Endodermal cell (in vitro differentiated cells): ENCODE data around the gene MUSK. TPM values are rescaled to one million over a fixed set of nuclear protein-coding genes. Genes with fewer than 3 reads are reported as not detected.

Source experiments
- DNase-seq: peaks from one replicate; pipeline ENCODE4 v3.0.0-alpha.2; 2017
- H3K27ac ChIP-seq: 2 replicates; pipeline ENCODE4 v1.5.1; 2013; ENCODE audit warnings: mild to moderate bottlenecking, low read depth, low read length, moderate library complexity
- H3K27me3 ChIP-seq: 2 replicates; pipeline ENCODE4 v1.6.1; 2013; ENCODE audit warnings: mild to moderate bottlenecking, low read length, moderate library complexity; ENCODE audit not compliant: insufficient read depth, control insufficient read depth, poor library complexity, severe bottlenecking
- H3K36me3 ChIP-seq: 2 replicates; pipeline ENCODE4 v1.7.0; 2013; ENCODE audit warnings: mild to moderate bottlenecking, low read length, moderate library complexity; ENCODE audit not compliant: control insufficient read depth, insufficient read depth
- H3K4me1 ChIP-seq: one replicate; pipeline ENCODE4 v1.7.0; 2013; ENCODE audit warnings: low read length; ENCODE audit not compliant: control insufficient read depth, insufficient read depth
- H3K4me3 ChIP-seq: 2 replicates; pipeline ENCODE4 v1.5.1; 2013; ENCODE audit warnings: mild to moderate bottlenecking, low read length, moderate library complexity
- H3K9ac ChIP-seq: 2 replicates; pipeline ENCODE4 v1.6.1; 2013; ENCODE audit warnings: mild to moderate bottlenecking, low read length, moderate library complexity; ENCODE audit not compliant: poor library complexity, severe bottlenecking; ENCODE audit errors: extremely low read depth
- H3K9me3 ChIP-seq: 2 replicates; pipeline ENCODE4 v1.6.1; 2013; ENCODE audit warnings: mild to moderate bottlenecking, low read length, moderate library complexity; ENCODE audit not compliant: control insufficient read depth
- H3K27ac Mint-ChIP-seq: 2 replicates; pipeline ENCODE4 v1.8.0; 2020; ENCODE audit warnings: mixed read lengths
- H3K27me3 Mint-ChIP-seq: 2 replicates; pipeline ENCODE4 v1.8.0; 2021; ENCODE audit warnings: mild to moderate bottlenecking, mixed read lengths; ENCODE audit not compliant: insufficient read depth
- H3K36me3 Mint-ChIP-seq: 2 replicates; pipeline ENCODE4 v1.8.0; 2020; ENCODE audit warnings: low read depth, mixed read lengths
- H3K4me1 Mint-ChIP-seq: 2 replicates; pipeline ENCODE4 v1.8.0; 2020; ENCODE audit warnings: mixed read lengths
- H3K4me3 Mint-ChIP-seq: 2 replicates; pipeline ENCODE4 v1.8.0; 2020; ENCODE audit warnings: mild to moderate bottlenecking, moderate library complexity, mixed read lengths
- H3K9me3 Mint-ChIP-seq: 2 replicates; pipeline ENCODE4 v1.8.0; 2020; ENCODE audit warnings: mild to moderate bottlenecking, mixed read lengths
- CTCF ChIP-seq: fragments of 200-600 bp; sonication (generic); conservative IDR thresholded peaks from 2 replicates; pipeline ENCODE4 v1.5.0; 2021; ENCODE audit warnings: antibody characterized with exemption, mild to moderate bottlenecking
- WGBS, 2 experiments: methylation state at CpG; one replicate each; pipeline versions ENCODE4 v1.1.5 to v1.1.7; 2013; ENCODE audit warnings: missing lambda C conversion rate in 2 of 2, mixed read lengths in 1 of 2; ENCODE audit not compliant: insufficient coverage in 1 of 2, insufficient read length in 1 of 2; 5-methylcytosine and 5-hydroxymethylcytosine counted together
- total RNA-seq, 2 donors: library from RNA; stranded (reverse); fragmentation: NEBNext Ultra II Directional in 1 of 2; extraction: Animal tissue kit (Norgen Biotek cat#: 25700) in 1 of 2; gene quantifications; 2 replicates in 1 of 2; 3 replicates in 1 of 2; pipeline ENCODE4 v1.2.1, GENCODE V29; 2021

Gene MUSK
- total RNA-seq, 2 donors from 2014 or later = not detected

- no peak overlapping the region for H3K27ac ChIP-seq
- DNase-seq = no peak
- Mint-ChIP-seq H3K27ac (no peak overlapping the region), H3K9me3 (peaks cover 6% of the 10 kb centered on the region), H3K36me3 (no peaks in the 10 kb centered on the region), H3K4me1 (no peaks in the 10 kb centered on the region), H3K4me3 (no peak overlapping the region), H3K27me3 (no peaks in the 10 kb centered on the region)
- no peaks in the 10 kb centered on the region for H3K4me1 ChIP-seq
- no peaks in the 10 kb centered on the region for H3K27me3 ChIP-seq
- no peak for TF ChIP-seq CTCF
- 94 to 100% methylated on average over 2 of the region's 2 CpGs for WGBS, 2 experiments
- no peaks in the 10 kb centered on the region for H3K9me3 ChIP-seq
- H3K36me3 ChIP-seq = no peaks in the 10 kb centered on the region
- no peak overlapping the region for H3K4me3 ChIP-seq
- no peak overlapping the region for H3K9ac ChIP-seq
These were observed 145.6 kb downstream of the MUSK start for GRCh38 chr9:110814159-110814558.

GRCh38 chr9:110815361-110815760, 146.8 kb downstream of the MUSK start:
- H3K4me1 Mint-ChIP-seq = no peaks in the 10 kb centered on the region
- no peaks in the 10 kb centered on the region for H3K4me1 ChIP-seq
- H3K36me3 Mint-ChIP-seq = no peaks in the 10 kb centered on the region
- no peaks in the 10 kb centered on the region for H3K36me3 ChIP-seq
- H3K4me3 ChIP-seq = no peak overlapping the region
- H3K9me3 ChIP-seq = no peaks in the 10 kb centered on the region
- WGBS, 2 experiments = 89% methylated on average over 1 of the region's 1 CpG; no CpG with 5 or more reads in 1 of the 2 experiments
- H3K9me3 Mint-ChIP-seq = peaks cover 6% of the 10 kb centered on the region
- no peak for TF ChIP-seq CTCF
- no peaks in the 10 kb centered on the region for H3K27me3 Mint-ChIP-seq
- H3K27ac Mint-ChIP-seq = no peak overlapping the region
- no peak for DNase-seq
- no peak overlapping the region for H3K27ac ChIP-seq
- H3K9ac ChIP-seq = no peak overlapping the region
- no peak overlapping the region for H3K4me3 Mint-ChIP-seq
- no peaks in the 10 kb centered on the region for H3K27me3 ChIP-seq

- no peaks in the 10 kb centered on the region for H3K4me1 ChIP-seq
- no peak for TF ChIP-seq CTCF
These were observed 151.8 kb downstream of the MUSK start for GRCh38 chr9:110820381-110820780.

More at GRCh38 chr9:110820381-110820780, 151.8 kb downstream of the MUSK start:
- Mint-ChIP-seq H3K27ac (no peak overlapping the region), H3K36me3 (no peaks in the 10 kb centered on the region), H3K27me3 (peaks cover 2% of the 10 kb centered on the region), H3K9me3 (peaks cover 6% of the 10 kb centered on the region), H3K4me3 (no peak overlapping the region), H3K4me1 (no peaks in the 10 kb centered on the region)
- no peaks in the 10 kb centered on the region for H3K36me3 ChIP-seq
- no peak for DNase-seq
- H3K4me3 ChIP-seq = no peak overlapping the region
- no peak overlapping the region for H3K27ac ChIP-seq
- H3K9ac ChIP-seq = no peak overlapping the region
- no peaks in the 10 kb centered on the region for H3K27me3 ChIP-seq
- whole genome bisulfite sequencing, 2 experiments = 67 to 87% methylated on average over 1 of the region's 1 CpG
- H3K9me3 ChIP-seq = no peaks in the 10 kb centered on the region
